Astrocyte of the cerebellum (primary cell): ENCODE data around the gene TCF4.

ENCODE experiments used
- DNase-seq: peaks from one replicate; pipeline ENCODE4 v3.0.0-alpha.2; 2011; ENCODE audit warnings: low read depth
- H3K4me3 ChIP-seq: 2 replicates; pipeline ENCODE4 v1.5.1; 2011; ENCODE audit warnings: mild to moderate bottlenecking, low read depth, low read length, moderate library complexity
- in situ Hi-C: cut with HindIII; loops from 2 replicates; pipeline ENCODE4 v1.10.0; 2017; ENCODE audit warnings: low sequenced_read_pairs
- TF ChIP-seq, protein P1 (sequence below): IDR thresholded peaks from 2 replicates; pipeline ENCODE4 v1.5.1; 2012; ENCODE audit warnings: low read length, low read depth, moderate library complexity, mild to moderate bottlenecking; ENCODE audit errors: missing control alignments

Gene TCF4

DNA sequence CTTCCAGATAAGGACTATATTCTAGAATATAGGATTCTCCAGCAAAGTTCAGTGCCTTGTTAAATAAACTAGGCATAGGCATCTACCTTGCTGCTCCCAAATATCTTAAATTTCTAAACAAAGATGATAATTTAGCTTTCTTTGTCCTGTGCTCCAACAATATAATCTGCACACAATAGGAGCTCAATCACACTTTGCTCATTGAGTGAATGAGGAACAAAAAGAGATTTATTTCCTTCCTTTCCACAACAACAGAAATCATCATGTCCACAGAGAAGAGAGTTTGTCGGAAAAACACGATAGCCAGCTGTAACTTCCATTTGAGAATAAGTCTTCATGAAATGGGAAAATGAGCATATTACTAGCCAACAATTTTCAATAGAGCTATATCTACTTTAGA lies 256.7 kb downstream of the TCF4 start:
- no peak for DNase-seq
- H3K4me3 ChIP-seq: no peak overlapping the region
- TF ChIP-seq, protein P1, sequence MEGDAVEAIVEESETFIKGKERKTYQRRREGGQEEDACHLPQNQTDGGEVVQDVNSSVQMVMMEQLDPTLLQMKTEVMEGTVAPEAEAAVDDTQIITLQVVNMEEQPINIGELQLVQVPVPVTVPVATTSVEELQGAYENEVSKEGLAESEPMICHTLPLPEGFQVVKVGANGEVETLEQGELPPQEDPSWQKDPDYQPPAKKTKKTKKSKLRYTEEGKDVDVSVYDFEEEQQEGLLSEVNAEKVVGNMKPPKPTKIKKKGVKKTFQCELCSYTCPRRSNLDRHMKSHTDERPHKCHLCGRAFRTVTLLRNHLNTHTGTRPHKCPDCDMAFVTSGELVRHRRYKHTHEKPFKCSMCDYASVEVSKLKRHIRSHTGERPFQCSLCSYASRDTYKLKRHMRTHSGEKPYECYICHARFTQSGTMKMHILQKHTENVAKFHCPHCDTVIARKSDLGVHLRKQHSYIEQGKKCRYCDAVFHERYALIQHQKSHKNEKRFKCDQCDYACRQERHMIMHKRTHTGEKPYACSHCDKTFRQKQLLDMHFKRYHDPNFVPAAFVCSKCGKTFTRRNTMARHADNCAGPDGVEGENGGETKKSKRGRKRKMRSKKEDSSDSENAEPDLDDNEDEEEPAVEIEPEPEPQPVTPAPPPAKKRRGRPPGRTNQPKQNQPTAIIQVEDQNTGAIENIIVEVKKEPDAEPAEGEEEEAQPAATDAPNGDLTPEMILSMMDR: no peak
- in situ Hi-C loops: loop anchor here (25.0 kb wide), 1 partner anchor 456 kb away; no protein-coding TSS in a partner anchor

GRCh38 chr18:55328301-55328700 lies 259.7 kb downstream of the TCF4 start:
- DNase-seq: no peak
- TF ChIP-seq, protein P1: no peak
- in situ Hi-C loops: loop anchor here (25.0 kb wide), 1 partner anchor 459 kb away; no protein-coding TSS in a partner anchor
- no peak overlapping the region for H3K4me3 ChIP-seq

DNA sequence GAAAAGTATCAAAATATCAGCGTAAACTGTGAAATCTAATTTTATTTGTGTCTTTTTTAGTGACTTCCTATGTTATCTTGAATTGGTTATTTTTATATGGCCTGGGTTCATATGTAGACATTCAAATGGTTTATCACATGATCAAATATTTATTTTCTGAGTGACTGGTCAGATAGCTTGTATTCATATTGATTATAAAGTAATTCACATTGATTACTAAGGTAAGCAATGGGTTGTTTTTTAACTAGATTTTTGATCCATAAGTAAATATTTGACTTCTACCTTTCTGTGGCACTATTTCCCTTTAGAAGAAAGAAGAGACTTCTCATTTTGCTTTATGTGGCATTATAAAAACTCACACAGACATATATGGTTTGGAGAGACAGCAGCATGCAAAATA lies 260.5 kb downstream of the TCF4 start:
- DNase-seq: no peak
- in situ Hi-C loops: loop anchor here (25.0 kb wide), 1 partner anchor 460 kb away; no protein-coding TSS in a partner anchor
- H3K4me3 ChIP-seq: no peak overlapping the region
- TF ChIP-seq, protein P1: no peak

DNA sequence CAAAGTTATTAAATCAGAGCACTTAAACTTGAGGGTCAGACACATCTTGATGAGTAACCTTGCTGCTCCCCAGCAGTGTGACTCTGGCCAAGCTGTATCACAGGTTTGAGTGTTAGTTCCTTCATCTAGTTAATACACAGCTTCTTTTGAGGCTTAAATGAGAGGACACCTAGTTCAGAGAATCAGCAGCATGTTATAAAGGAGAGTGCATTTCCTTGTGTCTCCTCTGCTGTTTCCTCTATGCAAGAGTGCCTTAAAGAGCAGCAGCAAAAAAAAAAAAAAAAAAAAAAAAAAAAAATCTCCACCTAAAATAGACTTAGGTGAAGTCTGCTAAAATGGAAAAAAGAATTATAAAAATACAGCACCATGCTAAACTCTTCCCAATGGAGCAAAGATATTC lies 261.9 kb downstream of the TCF4 start:
- no peak for DNase-seq
- TF ChIP-seq, protein P1: no peak
- in situ Hi-C loops: loop anchor here (25.0 kb wide), 1 partner anchor 461 kb away; no protein-coding TSS in a partner anchor
- no peak overlapping the region for H3K4me3 ChIP-seq

- no peak for DNase-seq
- TF ChIP-seq, protein P1: no peak
- in situ Hi-C loops: no loop called here
- no peak overlapping the region for H3K4me3 ChIP-seq
Observed at GRCh38 chr18:55324166-55324565, 263.8 kb downstream of the TCF4 start.

- in situ Hi-C loops: no loop called here
- TF ChIP-seq, protein P1: no peak
- peak overlapping the region; percentile 58 for H3K4me3 ChIP-seq
- DNase-seq: no peak
Observed at GRCh38 chr18:55323051-55323994, 264.7 kb downstream of the TCF4 start.
